Epithelial cell of proximal tubule (primary cell): ENCODE measurements around the gene ABAT. TPM values are rescaled to one million over a fixed set of nuclear protein-coding genes. Genes with fewer than 3 reads are reported as not detected.

Source experiments
- DNase-seq: peaks from one replicate; pipeline ENCODE4 v3.0.0-alpha.2; 2011; ENCODE audit warnings: low read depth
- H3K4me3 ChIP-seq: 2 replicates; pipeline ENCODE4 v1.5.1; 2011; ENCODE audit warnings: low read depth, mild to moderate bottlenecking, low read length
- total RNA-seq: library from RNA; depleted of rRNA; stranded (reverse); fragments of >200 nt; gene quantifications from 2 replicates; pipeline ENCODE4 v1.2.3, GENCODE V29; 2015
- TF ChIP-seq, protein P1 (sequence below): conservative IDR thresholded peaks from 2 replicates; pipeline ENCODE4 v1.5.1; 2012; ENCODE audit warnings: low read depth, mild to moderate bottlenecking, low read length

Gene ABAT
- total RNA-seq, 1 donor from 2014 or later, result 3.9 TPM

DNA sequence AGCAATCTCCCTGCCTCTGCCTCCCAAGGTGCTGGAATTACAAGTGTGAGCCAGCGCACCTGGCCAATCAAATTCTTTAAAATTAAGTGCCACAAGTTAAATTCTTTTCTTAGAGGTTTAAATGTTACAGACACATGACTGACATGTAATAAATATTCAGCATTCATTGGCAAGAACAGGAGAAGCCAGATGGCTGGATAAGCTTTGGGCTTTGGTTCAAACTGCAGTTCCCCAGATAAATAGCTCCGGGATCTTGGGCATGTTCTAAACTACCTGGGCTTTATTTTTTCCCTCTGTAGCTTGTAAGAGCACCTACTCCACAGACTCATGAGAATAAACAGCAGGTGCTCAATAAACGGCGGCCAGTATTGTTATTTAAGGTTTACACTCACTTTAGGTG, 34.1 kb downstream of the ABAT start:
- DNase-seq, result no peak
- H3K4me3 ChIP-seq, result no peak overlapping the region
- TF ChIP-seq, protein P1, sequence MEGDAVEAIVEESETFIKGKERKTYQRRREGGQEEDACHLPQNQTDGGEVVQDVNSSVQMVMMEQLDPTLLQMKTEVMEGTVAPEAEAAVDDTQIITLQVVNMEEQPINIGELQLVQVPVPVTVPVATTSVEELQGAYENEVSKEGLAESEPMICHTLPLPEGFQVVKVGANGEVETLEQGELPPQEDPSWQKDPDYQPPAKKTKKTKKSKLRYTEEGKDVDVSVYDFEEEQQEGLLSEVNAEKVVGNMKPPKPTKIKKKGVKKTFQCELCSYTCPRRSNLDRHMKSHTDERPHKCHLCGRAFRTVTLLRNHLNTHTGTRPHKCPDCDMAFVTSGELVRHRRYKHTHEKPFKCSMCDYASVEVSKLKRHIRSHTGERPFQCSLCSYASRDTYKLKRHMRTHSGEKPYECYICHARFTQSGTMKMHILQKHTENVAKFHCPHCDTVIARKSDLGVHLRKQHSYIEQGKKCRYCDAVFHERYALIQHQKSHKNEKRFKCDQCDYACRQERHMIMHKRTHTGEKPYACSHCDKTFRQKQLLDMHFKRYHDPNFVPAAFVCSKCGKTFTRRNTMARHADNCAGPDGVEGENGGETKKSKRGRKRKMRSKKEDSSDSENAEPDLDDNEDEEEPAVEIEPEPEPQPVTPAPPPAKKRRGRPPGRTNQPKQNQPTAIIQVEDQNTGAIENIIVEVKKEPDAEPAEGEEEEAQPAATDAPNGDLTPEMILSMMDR, result no peak

GRCh38 chr16:8712589-8713361, 38.4 kb downstream of the ABAT start:
- TF ChIP-seq, protein P1, result no peak
- DNase-seq, result no peak
- H3K4me3 ChIP-seq, result no peak overlapping the region

- TF ChIP-seq, protein P1, result no peak
Observed at GRCh38 chr16:8713635-8714172, 39.3 kb downstream of the ABAT start.

GRCh38 chr16:8714174-8714573, 39.8 kb downstream of the ABAT start:
- TF ChIP-seq, protein P1, result no peak
- no peak overlapping the region for H3K4me3 ChIP-seq
- DNase-seq, result no peak

More at GRCh38 chr16:8713635-8714172, 39.3 kb downstream of the ABAT start:
- DNase-seq, result no peak
- no peak overlapping the region for H3K4me3 ChIP-seq

- TF ChIP-seq, protein P1, result no peak
- no peak overlapping the region for H3K4me3 ChIP-seq
- no peak for DNase-seq
Observed at GRCh38 chr16:8714807-8715206, 40.4 kb downstream of the ABAT start.

DNA sequence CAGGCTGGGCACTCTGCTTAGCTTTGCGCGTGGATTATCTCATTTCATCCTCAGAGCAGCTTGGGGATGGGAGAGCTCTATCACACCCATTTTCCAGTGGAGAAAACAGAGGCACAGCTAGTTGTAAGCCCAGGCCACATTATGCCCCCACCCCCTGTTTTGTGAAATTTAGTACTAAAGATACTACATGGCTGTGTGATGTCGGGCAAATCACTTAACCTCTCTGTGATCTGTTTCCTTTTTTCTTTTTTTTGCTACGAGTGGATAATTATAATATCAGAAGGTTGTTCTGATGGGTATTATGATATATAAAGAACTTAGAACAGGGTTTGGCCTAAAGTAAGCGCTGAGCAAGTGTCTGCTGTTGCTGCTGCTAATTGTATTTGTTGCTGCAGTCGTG, 41.6 kb downstream of the ABAT start:
- no peak overlapping the region for H3K4me3 ChIP-seq
- DNase-seq, result no peak
- TF ChIP-seq, protein P1, result no peak

- DNase-seq, result no peak
- H3K4me3 ChIP-seq, result no peak overlapping the region
Observed at GRCh38 chr16:8716592-8716991, 42.2 kb downstream of the ABAT start.

More at GRCh38 chr16:8716592-8716991, 42.2 kb downstream of the ABAT start:
- TF ChIP-seq, protein P1, result no peak
